KMS-11 (cell line): ENCODE data around the gene GALNT9.

ENCODE experiments used
- H2AFZ ChIP-seq: fragments of 200-600 bp; sonication (generic); 2 replicates; pipeline ENCODE4 v1.6.1; 2016; ENCODE audit warnings: antibody characterized with exemption, mixed run types, low read depth
- H3K27ac ChIP-seq: fragments of 200-600 bp; sonication (generic); 2 replicates; pipeline ENCODE4 v1.6.1; 2016; ENCODE audit warnings: mild to moderate bottlenecking, mixed run types
- H3K27me3 ChIP-seq: fragments of 200-600 bp; sonication (generic); 2 replicates; pipeline ENCODE4 v1.6.1; 2017; ENCODE audit warnings: mild to moderate bottlenecking, low read depth, mixed run types, moderate library complexity; ENCODE audit not compliant: insufficient read depth
- H3K36me3 ChIP-seq: fragments of 200-600 bp; sonication (generic); 2 replicates; pipeline ENCODE4 v1.6.1; 2017; ENCODE audit warnings: mild to moderate bottlenecking, mixed run types; ENCODE audit not compliant: insufficient read depth
- H3K4me1 ChIP-seq: fragments of 200-600 bp; sonication (generic); 2 replicates; pipeline ENCODE4 v1.6.1; 2016; ENCODE audit warnings: mild to moderate bottlenecking, low read depth, mixed run types; ENCODE audit not compliant: poor library complexity, severe bottlenecking
- H3K4me2 ChIP-seq: fragments of 200-600 bp; sonication (generic); 2 replicates; pipeline ENCODE4 v1.7.0; 2016; ENCODE audit warnings: mild to moderate bottlenecking, mixed run types
- H3K4me3 ChIP-seq: fragments of 200-600 bp; sonication (generic); IDR thresholded peaks from 2 replicates; pipeline ENCODE4 v1.6.1; 2017; ENCODE audit warnings: low read depth, low read length, mixed read lengths; ENCODE audit not compliant: insufficient read depth
- H3K79me2 ChIP-seq: fragments of 200-600 bp; sonication (generic); 2 replicates; pipeline ENCODE4 v1.6.1; 2016; ENCODE audit warnings: low read depth, mixed run types; ENCODE audit not compliant: insufficient read depth
- H3K9ac ChIP-seq: fragments of 200-600 bp; sonication (generic); 2 replicates; pipeline ENCODE4 v1.6.1; 2016; ENCODE audit warnings: mild to moderate bottlenecking, mixed run types
- H4K20me1 ChIP-seq: fragments of 200-600 bp; sonication (generic); 2 replicates; pipeline ENCODE4 v1.6.1; 2016; ENCODE audit warnings: mild to moderate bottlenecking, mixed run types; ENCODE audit not compliant: insufficient read depth
- TF ChIP-seq, protein P1 (sequence below): fragments of 200-600 bp; sonication (generic); conservative IDR thresholded peaks from 2 replicates; pipeline ENCODE4 v1.6.1; 2017; ENCODE audit warnings: low read depth, mild to moderate bottlenecking, antibody characterized with exemption, low read length, moderate library complexity, mixed read lengths

The GALNT9 gene

GRCh38 chr12:132324841-132325732 lies 4.3 kb downstream of the GALNT9 start:
- no peak overlapping the region for H3K4me2 ChIP-seq
- H3K4me3 ChIP-seq: no peak overlapping the region
- H3K79me2 ChIP-seq: no peaks in the 10 kb centered on the region
- H4K20me1 ChIP-seq: no peaks in the 10 kb centered on the region
- H3K4me1 ChIP-seq: no peaks in the 10 kb centered on the region
- TF ChIP-seq, protein P1, sequence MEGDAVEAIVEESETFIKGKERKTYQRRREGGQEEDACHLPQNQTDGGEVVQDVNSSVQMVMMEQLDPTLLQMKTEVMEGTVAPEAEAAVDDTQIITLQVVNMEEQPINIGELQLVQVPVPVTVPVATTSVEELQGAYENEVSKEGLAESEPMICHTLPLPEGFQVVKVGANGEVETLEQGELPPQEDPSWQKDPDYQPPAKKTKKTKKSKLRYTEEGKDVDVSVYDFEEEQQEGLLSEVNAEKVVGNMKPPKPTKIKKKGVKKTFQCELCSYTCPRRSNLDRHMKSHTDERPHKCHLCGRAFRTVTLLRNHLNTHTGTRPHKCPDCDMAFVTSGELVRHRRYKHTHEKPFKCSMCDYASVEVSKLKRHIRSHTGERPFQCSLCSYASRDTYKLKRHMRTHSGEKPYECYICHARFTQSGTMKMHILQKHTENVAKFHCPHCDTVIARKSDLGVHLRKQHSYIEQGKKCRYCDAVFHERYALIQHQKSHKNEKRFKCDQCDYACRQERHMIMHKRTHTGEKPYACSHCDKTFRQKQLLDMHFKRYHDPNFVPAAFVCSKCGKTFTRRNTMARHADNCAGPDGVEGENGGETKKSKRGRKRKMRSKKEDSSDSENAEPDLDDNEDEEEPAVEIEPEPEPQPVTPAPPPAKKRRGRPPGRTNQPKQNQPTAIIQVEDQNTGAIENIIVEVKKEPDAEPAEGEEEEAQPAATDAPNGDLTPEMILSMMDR: no peak
- H3K36me3 ChIP-seq: no peaks in the 10 kb centered on the region
- H3K27ac ChIP-seq: no peak overlapping the region
- H3K27me3 ChIP-seq: no peaks in the 10 kb centered on the region; the same call in 1 of the 2 replicates
- no peak overlapping the region for H2AFZ ChIP-seq
- no peak overlapping the region for H3K9ac ChIP-seq

- H3K27me3 ChIP-seq: no peaks in the 10 kb centered on the region; the same call in 1 of the 2 replicates
- no peak overlapping the region for H3K4me3 ChIP-seq
- no peaks in the 10 kb centered on the region for H3K79me2 ChIP-seq
- H4K20me1 ChIP-seq: no peaks in the 10 kb centered on the region
- no peak overlapping the region for H3K27ac ChIP-seq
- H3K4me2 ChIP-seq: no peak overlapping the region
- TF ChIP-seq, protein P1: no peak
- H2AFZ ChIP-seq: no peak overlapping the region
- H3K4me1 ChIP-seq: no peaks in the 10 kb centered on the region
- no peaks in the 10 kb centered on the region for H3K36me3 ChIP-seq
- H3K9ac ChIP-seq: no peak overlapping the region
Observed at GRCh38 chr12:132324173-132324572, 5.2 kb downstream of the GALNT9 start.

DNA sequence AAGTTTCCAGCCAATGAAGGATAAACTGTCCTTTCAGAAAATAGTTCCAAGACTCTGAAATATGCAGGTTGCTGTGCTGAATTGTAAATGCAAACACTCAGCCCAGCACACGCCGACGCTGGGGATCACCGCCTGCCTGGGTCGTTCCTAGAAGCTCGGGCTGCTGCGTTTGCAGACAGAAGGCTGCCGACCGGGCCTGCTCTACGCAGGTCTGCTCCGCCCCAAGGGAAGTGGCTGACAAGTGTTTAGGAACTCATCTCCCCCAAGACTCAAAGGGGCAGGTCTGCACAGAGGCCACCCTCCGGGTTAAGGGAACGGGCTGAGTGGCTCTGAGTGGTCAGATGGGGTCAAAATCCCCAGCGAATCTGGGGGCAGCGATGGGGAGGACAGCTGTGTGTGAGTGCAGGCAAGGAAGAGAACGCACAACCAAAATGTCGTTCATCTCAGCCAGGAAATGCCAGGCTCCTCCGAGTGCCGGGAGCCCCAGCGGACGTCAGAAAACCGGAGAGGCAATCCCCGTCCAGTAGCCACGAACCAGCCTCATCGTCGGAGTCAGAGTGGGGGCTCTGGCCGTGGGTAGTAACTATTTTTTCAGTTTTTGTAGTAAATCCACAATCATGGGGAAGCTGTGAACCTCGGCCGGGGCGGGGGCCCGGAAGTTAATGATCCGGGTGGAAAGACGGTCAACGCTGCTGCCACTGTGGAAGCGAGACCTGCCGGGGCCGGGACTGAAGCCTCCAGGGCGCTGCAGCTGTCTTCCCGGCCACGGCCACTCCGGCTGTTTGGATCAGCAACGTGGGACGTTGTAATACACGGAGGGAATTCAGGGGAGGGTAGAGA lies 6.0 kb downstream of the GALNT9 start:
- Histone ChIP-seq H3K9ac (no peak overlapping the region), H3K4me2 (no peak overlapping the region), H3K36me3 (no peaks in the 10 kb centered on the region), H3K4me3 (no peak overlapping the region), H3K27ac (no peak overlapping the region), H3K27me3 (no peaks in the 10 kb centered on the region; the same call in 1 of the 2 replicates), H3K79me2 (no peaks in the 10 kb centered on the region), H3K4me1 (no peaks in the 10 kb centered on the region), H2AFZ (no peak overlapping the region), H4K20me1 (no peaks in the 10 kb centered on the region)
- TF ChIP-seq, protein P1: no peak

- H3K4me1 ChIP-seq: no peaks in the 10 kb centered on the region
- no peaks in the 10 kb centered on the region for H3K36me3 ChIP-seq
- no peak overlapping the region for H3K4me3 ChIP-seq
- H3K9ac ChIP-seq: no peak overlapping the region
- no peak overlapping the region for H3K27ac ChIP-seq
- H3K4me2 ChIP-seq: no peak overlapping the region
- TF ChIP-seq, protein P1: no peak
- no peaks in the 10 kb centered on the region for H4K20me1 ChIP-seq
- no peak overlapping the region for H2AFZ ChIP-seq
- H3K27me3 ChIP-seq: no peaks in the 10 kb centered on the region; the same call in 1 of the 2 replicates
- H3K79me2 ChIP-seq: no peaks in the 10 kb centered on the region
Observed at GRCh38 chr12:132322206-132323132, 6.9 kb downstream of the GALNT9 start.
